Ovary (tissue), 3 donors: Measurements from ENCODE around the gene BLTP2.

ENCODE experiments used
- POLR2A ChIP-seq: fragments of 450-650 bp; IDR thresholded peaks from one replicate; pipeline ENCODE4 v1.6.1; 2017; ENCODE audit warnings: antibody characterized with exemption, mild to moderate bottlenecking, moderate library complexity
- TF ChIP-seq, protein P1 (sequence below), 3 donors: fragments of 450-650 bp in 2 of 3; fragments of 200-600 bp in 1 of 3; IDR thresholded peaks; one replicate each; pipeline versions ENCODE4 v1.5.1 to v1.8.0; 2016 to 2022; ENCODE audit warnings: antibody characterized with exemption in 3 of 3, mild to moderate bottlenecking in 1 of 3
- donor health status: DM: no; HTN: no; CAD: no.

DNA sequence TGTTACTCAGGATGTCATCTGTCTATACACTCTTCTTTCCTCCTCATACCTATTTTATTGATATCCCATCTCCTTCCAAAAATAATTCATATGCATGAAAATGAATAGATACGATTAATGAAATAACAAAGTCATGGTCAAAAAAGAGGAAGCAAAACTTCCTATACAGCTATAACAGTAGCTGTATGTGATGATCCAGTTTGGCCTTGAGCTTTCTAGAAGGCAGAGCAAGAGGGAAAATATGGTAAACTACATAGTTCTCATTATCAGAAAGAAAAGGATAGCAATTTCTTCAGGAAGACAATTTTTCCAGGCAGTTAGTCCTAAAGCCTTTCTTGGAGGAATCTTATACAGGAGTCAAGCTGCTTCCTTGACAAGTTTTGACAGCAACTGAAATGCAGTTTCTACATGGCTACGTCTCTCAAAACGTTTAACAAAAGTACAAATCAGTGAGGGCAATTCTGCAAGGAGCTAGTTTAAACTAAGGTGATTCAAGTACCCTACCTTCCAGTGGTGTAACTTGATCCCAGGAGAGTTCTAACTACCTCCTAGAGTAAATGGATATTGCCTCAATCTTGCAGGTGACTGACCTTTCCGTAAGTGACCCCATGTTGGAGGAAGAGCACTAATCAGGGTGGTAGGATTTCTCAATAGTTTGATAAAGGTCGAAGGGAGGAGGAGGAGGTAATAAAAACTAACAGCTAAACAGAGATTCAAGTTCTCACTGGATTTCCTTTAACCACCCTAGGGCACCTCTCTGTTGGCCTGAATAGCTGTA, 47.2 kb downstream of the BLTP2 start:
- TF ChIP-seq, protein P1, sequence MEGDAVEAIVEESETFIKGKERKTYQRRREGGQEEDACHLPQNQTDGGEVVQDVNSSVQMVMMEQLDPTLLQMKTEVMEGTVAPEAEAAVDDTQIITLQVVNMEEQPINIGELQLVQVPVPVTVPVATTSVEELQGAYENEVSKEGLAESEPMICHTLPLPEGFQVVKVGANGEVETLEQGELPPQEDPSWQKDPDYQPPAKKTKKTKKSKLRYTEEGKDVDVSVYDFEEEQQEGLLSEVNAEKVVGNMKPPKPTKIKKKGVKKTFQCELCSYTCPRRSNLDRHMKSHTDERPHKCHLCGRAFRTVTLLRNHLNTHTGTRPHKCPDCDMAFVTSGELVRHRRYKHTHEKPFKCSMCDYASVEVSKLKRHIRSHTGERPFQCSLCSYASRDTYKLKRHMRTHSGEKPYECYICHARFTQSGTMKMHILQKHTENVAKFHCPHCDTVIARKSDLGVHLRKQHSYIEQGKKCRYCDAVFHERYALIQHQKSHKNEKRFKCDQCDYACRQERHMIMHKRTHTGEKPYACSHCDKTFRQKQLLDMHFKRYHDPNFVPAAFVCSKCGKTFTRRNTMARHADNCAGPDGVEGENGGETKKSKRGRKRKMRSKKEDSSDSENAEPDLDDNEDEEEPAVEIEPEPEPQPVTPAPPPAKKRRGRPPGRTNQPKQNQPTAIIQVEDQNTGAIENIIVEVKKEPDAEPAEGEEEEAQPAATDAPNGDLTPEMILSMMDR (IDR thresholded peaks at IDR 0.05), result no peak
- no peak for TF ChIP-seq POLR2A
